Measurements from ENCODE around the gene DMRT1.
"Not testable (repeated sequence)": the region's sequence is repeated elsewhere in the genome, so short reads cannot be mapped to it uniquely, and the experiment has no call there.

DMRT1 gene

DNA sequence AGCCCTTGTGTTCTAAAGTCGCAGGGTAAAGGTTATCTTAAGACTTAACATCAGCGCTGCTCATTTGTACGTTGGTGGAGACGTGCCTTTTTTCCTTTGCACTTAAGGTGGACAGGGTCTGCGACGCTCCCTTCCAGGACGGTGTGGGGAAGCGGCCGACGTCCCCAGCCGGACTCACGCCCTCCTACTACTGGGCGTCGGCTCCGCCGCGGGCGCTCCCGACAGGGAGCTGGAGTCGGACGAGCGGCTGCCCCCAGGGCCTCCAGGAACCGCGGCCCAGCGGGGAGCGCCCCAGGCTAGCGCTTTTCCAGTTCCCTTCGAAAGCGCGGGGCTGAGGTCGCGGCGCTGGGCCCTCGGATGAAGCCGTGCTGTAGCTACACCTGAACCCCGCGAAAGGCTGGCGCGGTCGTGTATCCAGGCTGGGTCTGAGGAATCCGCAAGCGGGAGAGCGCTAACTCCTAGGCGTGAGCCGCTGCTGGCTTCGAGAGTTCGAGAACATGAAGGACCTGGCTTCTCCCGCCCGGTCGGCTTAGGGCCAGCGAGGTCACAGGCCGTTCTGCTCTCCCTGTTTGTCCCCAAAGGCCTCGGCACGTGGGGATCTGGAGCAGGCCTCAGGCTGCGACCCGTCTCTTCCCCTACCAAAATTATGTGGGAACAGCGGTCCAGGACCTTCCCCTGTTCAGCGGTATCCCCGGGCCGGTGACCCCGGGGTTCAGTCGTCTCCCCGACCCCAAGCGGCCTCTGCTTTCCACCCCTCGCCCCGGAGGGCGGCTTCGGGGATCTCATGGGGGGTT, 131.2 kb downstream of the DMRT1 start:
- DNase-seq (ENCODE audit: low read depth) = no peak

DNA sequence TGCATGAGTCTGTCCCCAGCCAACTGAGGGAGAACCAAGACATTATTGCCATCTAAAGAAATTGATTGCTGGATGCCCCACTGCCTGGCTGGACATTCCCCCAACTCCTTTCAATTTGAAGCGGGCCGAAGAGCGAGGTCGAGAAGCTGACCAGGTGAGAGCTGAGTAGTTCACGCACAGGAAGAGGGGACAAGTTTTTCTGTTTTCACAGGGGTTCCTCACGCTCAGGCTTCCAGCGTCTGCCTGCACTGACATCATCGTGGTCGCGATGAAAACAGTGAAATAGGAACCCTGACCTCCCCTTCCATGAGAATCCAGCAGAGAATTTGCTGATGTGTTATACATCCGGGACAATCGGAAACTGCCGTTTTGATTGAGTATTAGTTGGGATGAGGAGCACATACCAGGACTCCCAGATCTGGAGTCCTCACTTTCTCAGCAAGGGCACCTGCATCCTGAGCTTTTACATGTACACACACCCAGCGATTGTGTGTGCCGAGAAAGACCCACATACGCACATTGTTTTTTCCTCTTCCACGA, 131.9 kb downstream of the DMRT1 start:
- DNase-seq (ENCODE audit: low read depth) = no peak

DNA sequence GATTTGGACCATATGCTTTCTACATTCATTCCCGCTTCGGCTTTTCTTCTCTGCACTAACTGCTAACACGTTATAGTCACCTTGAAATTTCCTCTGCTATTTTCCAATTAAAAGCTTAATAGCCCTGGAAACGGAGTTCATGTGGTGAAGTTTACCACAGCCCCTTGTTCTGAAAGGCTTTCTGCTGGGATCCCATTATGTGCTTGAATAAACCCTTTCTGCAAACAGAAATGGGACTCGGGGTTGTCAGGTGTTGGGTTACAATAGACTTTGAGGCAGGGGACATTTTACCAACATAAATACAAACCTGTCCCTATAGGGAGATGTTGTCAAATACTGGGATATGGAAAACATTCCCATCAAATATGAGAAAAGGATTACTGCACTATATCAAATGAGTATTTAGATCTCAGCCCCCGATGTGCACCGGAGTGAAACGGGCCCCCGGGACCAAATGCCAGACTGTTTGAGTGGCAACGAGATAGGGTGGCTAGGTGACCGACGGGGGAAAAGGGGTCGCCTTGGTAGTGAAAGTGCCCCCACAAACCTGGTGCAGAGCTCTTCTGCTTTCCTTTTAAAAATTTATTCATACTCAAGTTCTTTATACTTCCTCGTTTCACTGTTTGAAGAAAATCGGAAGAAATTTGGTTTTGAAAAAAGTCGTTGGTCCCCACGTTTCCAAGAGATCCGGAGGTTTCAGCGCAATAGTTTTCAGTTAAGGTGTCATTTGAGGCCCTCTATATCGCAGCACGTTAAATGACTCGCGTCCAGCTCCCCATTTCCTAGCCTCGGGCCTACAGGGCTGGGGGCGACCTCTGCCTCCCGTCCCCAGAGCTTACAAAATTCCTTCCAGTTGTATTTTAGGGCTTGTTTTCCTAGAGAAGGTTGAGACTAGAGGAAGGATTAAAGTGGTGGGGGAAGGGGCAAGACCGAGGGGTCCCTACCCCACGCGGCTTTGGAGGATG, 132.8 kb downstream of the DMRT1 start:
- no peak for DNase-seq (ENCODE audit: low read depth)

DNA sequence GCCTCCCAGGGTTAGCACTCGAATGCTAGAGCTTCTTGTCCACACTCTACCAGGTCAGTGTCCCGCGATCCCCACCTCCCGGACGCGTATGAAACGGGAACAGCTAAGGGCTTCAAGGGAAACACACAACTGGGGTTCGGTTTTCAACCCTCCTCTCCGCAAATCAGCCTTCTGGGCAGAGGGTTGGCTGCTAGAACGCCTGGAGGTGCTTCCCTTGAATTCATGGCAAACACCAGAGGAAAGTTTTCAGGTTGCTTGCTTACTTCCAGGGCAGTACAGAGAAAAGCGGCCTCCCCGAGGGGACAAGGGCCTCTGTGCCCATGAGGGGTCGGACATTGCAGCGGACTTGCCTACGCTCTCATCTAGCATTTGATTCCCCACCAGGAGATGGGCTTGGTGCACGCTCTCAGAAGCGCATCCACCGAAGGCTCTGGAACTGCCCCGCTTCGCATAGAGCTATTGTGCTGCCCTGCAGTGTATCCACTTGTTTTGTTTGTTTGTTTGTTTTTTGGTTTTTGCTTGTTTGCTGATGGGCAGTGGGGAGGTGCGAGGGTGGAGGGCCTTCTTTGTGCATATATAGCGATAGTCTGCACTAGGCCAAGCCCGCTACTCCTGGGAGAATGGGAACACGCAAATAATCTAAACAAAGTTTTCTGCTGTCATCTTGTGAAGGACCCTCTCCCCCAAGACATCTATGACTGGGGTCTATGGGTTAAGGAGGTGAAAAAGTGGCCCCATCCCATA, 133.7 kb downstream of the DMRT1 start:
- no peak for DNase-seq (ENCODE audit: low read depth)

DNA sequence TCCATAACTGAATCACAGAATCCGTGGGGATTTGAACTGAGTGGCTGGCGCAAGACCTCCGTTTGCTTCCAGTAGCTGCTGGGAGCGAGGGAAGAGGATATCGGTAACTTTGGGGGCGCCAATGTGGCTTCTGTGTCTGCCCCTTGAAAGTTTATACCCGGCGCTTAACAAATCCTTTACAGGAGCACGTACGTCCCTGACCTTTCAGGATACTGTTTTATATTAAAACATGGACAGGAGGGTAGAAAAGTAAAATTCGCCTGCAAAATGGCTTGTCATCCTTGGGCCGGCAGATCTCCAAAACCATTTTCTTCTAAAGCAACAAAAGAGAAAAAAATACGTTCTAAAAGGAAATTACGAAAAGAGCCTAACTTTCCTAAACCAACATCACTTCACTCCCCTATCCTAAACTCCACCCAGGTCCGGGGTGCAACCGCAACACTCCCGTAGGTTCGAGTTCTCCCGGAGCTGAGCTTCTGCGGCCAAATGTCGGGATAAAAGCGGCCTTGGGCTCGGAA, 134.3 kb downstream of the DMRT1 start:
- DNase-seq (ENCODE audit: low read depth) = no peak

DNA sequence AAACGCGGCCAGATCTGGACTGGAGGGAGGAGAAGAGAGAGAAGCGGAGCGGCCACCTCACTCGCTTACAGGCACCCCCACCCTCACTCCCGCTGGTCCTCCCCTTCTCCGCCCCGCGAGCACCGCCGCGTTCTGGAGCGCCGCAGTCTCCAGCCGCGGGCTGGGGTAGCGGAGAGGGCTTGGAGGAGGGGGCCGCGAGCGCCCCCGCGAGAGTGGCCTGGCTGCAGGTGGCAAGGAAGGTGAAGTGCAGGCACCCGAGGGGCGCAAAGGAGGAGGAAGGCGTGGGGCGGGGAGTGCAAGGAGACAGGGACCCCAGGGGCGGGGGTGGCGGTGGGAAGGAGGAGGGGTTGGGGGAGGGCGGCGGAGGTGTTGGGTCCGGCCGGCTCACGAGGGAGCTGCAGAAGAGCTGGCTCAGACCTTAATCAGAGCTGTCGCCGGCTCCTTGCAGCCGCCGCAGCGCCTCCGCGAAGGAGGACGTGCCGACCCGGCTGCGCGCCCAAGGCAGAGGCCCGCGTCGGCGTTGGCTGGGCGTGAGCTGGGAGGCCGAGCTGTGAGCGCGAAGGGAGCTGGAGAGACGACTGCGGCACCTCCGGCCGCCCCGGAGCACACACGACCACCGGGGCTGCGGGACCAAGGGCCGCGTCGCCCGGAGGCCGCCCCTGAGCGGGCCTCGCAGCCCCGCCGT, 134.9 kb downstream of the DMRT1 start, which contains the start of gene DMRT3:
DMRT3 (plus strand) TSS at position 398 of the 685 bp plus-strand sequence. CDS start 347 bp downstream, outside the sequence.
- DNase-seq (ENCODE audit: low read depth) = no peak

DNA sequence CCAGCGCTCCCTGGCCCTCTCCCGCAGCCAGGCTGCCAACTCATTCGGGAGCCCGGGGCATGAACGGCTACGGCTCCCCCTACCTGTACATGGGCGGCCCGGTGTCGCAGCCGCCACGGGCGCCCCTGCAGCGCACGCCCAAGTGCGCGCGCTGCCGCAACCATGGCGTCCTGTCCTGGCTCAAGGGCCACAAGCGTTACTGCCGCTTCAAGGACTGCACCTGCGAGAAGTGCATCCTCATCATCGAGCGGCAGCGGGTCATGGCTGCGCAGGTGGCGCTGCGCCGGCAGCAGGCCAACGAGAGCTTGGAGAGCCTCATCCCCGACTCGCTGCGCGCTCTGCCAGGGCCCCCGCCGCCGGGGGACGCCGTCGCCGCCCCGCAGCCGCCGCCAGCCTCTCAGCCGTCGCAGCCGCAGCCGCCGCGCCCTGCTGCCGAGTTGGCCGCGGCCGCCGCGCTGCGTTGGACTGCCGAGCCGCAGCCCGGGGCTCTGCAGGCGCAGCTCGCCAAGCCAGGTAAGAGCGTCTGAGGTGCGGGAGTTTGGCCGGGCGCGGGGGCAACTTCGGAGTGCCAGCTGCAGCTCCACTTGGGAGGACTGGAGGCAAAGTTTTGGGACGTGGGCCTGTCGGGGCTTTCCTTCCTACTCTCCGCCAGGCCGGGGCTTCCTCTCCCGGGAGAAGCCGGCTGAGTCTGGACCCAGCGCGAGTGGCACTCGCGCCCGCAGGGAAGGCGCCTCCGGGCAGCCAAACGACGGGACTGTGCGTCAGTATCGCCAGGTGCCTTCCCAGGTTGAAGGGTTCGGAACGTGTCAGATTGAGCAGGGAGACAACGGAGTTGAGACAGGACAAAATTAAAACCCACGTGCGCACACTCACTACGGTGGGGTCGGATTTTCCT, 135.7 kb downstream of the DMRT1 start:
- DNase-seq (ENCODE audit: low read depth) = no peak

DNA sequence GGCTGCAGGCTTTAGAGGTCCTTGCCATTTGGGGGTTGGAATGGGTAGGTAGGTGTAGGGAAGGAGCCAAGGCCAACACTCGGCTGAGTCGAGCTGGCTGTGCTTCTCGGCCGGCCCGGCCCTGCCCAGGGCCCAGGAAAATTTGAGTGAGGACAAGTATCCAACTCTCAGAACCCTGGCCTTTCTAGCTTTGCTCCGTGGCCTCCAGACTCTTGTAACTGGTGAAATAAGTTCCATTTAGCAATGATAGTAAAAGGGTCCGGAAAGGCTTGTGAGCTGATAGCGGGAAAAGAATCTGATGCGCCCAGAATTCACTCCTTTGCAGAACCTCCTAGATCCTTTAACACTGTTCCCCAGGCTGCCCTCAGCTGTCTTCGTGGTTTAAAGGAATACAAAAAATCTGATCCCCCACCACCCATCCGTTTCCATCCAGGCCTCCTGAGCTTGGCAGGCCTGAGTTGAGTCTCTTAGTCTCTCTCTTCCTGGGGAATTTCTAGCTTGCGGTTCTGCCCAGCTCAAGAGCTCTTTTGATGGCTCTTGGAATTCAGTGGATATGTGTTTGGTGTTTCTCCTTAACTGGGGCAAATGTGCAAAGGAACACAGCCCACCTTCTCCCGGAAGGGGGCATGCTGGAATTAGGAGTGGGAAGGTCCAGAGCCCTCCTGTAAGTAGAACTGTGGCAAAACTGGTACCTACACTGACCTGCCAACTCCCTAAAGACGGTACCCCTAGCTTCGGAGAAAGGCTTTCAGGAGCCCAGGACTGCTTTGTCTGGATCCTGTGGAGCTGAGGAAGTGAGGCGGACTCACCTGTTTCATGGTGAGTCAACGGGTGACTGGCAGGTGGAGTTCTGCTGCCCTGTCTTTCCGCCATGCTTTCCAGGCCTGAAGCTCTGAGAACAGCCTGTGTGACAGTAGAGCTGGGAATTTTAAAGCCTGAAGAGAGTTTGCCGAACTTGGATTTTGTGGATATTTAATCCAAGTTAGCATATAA, 136.6 kb downstream of the DMRT1 start:
- no peak for DNase-seq (ENCODE audit: low read depth)

DNA sequence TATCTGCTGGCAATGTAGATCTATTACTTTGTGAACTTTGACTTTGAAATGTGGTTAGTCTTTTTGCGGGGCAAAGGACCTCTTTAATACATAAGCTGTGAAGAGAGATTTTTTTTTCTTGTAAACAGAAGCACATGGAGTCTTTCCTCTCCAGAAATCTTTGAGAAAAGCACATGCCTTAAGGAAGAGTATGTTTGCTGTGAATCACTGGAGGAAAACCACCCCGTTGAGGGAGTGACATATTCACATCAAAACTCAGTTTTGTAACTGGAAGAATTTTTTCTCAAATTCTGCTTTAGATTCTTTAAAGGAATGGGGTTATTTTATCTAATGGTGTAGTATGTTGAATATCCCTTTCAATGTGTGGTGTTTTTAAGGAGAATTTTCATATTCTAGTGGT, 138.5 kb downstream of the DMRT1 start:
- no peak for DNase-seq (ENCODE audit: low read depth)

DNA sequence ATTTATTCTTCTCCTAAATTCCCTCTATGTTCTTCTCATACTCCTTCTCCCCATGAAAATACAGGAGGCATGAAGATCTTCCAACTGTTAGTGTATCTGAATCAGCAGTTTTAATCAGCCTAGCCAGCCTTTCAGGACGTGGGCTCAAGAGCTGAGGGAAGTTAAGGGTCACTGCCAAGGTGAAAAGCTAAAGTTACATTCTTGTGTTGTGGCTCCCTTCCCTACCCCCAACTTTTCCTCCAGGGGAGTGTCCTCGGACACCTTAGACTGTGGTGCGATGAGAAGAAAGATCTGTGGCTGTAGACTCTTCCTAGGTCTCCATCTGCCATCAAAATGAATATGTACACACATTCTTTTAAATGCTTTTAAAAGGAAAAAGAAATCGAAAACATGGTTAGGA, 139.1 kb downstream of the DMRT1 start:
- DNase-seq (ENCODE audit: low read depth) = no peak

DNA sequence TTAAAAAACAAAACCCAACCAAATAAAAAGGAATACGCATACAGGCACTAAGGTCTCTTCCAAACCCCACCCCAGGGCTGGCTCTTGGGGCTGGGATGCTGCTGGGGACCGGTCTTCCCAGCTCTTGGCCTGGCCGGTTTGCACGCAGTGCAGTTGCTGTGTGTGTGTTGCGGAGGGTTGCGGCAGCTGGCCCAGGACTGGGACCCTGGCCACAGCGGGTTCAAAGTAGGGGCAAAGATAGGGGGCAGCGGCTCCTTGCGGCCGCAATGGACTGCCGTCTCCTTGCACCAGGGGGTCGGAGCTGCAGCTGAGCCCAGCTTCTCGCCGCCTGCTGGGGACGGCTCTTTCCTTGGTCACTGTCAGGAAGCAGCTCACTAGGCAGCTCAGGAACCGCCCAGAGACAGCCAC, 140.0 kb downstream of the DMRT1 start:
- DNase-seq (ENCODE audit: low read depth) = no peak

DNA sequence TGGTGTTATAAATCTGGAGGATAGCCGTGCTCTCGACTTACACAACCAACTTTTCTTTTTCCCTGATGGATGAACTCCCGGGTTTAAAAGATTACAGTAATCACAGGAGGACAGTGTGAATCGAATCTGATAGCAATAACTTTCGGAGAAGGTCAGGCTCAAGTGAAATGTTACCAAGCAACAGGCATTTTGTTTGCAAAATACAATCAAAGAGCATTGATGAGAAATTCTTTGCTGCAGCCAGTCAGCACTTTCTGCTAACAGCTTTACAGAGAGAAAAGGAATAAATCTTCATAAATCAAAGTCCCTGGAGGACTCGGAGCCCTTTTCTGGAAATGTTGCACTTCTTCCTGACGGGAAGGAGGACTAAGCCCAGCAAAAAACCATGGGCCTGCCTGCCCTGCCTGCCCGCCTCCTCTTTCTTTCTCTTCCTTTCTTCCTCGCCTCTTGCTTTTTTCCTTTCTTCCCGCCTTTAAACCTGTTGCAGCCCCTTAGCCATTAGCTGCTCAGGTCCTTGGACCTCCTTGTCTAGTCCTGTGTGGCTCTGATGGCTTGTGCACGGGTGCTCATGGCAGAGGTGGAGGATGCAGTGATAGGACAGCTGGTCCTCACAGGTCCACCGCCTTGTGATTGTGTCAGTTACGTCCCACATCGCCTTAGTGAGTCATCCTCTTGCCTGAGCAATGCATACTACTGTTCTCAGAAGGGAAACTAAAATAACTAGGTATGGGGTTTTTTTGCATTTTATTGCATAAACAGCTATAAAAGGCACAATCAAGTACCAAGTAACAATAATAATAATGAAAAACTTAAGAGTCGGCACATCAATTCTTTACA, 141.1 kb downstream of the DMRT1 start:
- DNase-seq (ENCODE audit: low read depth) = no peak

DNA sequence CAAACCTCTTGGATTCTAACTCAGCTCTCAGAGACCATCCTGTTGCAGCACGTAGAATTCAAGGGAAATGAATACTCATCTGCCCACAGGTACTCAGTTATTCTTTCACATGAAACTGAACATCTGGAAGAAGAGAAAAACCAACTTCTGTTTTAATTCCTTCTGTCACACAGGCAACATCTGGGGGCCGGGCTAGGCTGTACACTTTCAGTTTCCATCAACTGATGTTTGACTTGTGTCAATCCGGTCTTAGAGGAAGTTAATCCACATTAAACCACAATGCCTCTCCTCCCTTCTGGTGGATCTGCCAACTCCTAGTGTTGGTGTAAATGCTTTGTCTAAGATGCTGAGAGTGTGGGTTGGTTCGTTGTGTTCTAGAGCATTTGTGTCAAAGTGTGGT, 152.5 kb downstream of the DMRT1 start:
- DNase-seq (ENCODE audit: low read depth) = no peak

DNA sequence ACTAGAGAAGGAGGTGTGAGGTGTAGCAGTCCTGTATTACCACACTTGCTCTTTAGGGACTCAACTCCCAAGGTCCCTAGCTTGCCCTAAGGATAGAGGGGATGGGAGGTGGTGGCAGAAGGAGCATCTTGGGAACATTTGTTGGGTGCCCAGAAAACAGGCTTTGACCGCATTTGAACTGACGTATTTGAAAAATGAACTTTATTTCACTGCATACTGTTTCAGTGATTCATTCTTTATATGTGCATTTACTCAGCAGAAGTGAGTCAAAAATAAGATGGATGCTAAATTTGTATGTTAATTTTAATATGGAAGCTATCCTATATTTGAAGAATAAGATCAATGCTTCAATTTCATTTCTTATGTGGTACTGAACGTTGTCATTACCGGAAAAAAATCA, 153.7 kb downstream of the DMRT1 start:
- no peak for DNase-seq (ENCODE audit: low read depth)

DNA sequence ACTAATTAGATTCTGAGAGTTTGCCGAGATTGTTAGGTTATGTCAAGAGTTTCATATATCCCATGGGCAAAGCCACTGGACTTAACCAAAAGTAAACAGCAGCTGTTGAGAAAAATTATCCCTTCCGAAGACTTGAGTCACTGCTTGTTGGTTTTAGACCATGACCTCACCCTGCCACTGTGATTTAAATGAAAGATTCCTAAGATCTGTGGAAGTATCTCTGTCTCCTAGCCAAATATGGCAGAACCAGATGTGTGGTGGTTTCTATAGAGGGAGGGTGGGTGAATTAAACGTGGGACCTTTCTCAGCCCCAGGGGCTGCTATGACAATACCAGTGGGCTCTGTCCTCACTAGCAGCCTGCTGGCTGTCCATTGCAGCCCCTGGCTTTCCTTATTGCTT, 154.3 kb downstream of the DMRT1 start:
- no peak for DNase-seq (ENCODE audit: low read depth)

DNA sequence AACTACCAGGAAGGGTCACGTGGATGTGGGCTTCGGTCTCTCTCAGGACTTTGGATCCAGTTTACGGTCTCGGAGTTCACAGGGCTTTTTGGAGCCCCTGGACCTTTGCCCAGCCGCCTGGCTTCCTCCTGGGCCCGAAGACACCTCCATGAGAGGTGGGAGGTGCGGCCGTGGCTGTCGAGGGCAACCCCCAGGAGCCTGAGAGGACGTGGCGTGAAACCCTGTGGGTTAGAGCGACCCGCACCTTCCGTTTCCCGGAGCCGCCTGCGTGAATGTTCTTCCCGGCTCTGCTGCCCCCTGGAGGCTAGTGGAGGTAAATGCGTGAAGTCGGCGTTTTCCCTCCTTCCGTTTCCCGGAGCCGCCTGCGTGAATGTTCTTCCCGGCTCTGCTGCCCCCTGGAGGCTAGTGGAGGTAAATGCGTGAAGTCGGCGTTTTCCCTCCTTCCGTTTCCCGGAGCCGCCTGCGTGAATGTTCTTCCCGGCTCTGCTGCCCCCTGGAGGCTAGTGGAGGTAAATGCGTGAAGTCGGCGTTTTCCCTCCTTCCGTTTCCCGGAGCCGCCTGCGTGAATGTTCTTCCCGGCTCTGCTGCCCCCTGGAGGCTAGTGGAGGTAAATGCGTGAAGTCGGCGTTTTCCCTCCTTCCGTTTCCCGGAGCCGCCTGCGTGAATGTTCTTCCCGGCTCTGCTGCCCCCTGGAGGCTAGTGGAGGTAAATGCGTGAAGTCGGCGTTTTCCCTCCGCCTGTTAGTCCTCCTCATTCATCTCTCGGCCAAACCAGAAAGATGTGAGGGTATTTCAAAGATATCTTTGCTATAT, 157.0 kb downstream of the DMRT1 start:
- not testable (repeated sequence) for DNase-seq (ENCODE audit: low read depth)

DNA sequence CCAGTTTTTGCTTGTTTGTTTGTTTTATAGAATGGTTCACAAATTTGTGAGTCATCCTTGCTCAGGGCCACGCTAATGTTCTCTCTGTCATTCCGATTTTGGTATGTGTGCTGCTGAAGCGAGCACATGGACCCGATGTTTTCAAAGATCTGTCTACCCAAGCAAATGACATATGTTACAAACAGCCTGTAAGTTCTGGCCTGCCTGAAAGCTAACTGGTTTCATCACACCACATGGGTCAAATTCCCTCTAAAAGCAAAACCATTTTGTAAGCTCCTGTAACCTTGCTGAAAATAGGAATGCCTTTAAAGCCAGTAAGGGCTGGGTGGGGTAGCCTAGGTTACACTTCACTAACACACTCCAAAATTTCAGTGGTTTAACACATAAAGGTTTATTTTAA, 160.3 kb downstream of the DMRT1 start:
- DNase-seq (ENCODE audit: low read depth) = no peak

Data from amniotic epithelial cell (primary cell).